ENCODE measurements around the gene RFTN2.

- no peak for TF ChIP-seq EZH2 (IDR thresholded peaks at IDR 0.05; ENCODE audit: insufficient read depth, poor library complexity, severe bottlenecking)
- no peak for TF ChIP-seq EZH2phosphoT487 (IDR thresholded peaks at IDR 0.05; ENCODE audit: insufficient read depth, low read depth)
Observed at GRCh38 chr2:197628043-197628500, 47.3 kb downstream of the RFTN2 start.

Data from GM23248 (cell line).